Astrocyte of the cerebellum (primary cell): Measurements from ENCODE around the gene CCDC92.

Experiments
- DNase-seq: peaks from one replicate; pipeline ENCODE4 v3.0.0-alpha.2; 2011; ENCODE audit warnings: low read depth
- H3K4me3 ChIP-seq: 2 replicates; pipeline ENCODE4 v1.5.1; 2011; ENCODE audit warnings: mild to moderate bottlenecking, low read depth, low read length, moderate library complexity
- CTCF ChIP-seq: IDR thresholded peaks from 2 replicates; pipeline ENCODE4 v1.5.1; 2012; ENCODE audit warnings: low read length, low read depth, moderate library complexity, mild to moderate bottlenecking; ENCODE audit errors: missing control alignments
- in situ Hi-C: cut with HindIII; loops from 2 replicates; pipeline ENCODE4 v1.10.0; 2017; ENCODE audit warnings: low sequenced_read_pairs

CCDC92 gene

DNA sequence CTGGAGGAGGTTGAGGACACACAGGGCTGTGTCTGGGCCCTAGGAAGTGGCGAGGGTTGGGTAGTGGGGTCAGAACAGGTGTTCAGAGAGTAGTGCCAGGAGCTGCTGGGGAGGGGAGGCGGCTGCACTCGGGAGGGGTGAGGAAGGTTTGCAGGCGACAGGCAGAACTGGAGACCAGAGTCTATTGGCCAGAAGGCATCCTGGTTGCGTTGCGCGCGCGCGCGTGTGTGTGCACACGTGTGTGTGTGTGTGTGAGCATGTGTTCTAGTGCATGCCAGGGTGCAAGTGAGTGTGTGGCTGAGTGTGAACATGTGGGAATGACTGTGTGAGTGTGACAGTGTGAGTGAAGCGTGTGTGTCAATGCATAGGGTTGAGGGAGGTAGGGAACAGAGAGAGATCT, 86.4 kb downstream of the CCDC92 start:
- no peak for DNase-seq

More for the DNA sequence above, 86.4 kb downstream of the CCDC92 start:
- no peak overlapping the region for H3K4me3 ChIP-seq
- TF ChIP-seq CTCF, result no peak
- in situ Hi-C loops, result no loop called here
